ENCODE measurements around the gene FUT8. TPM values are rescaled to one million over a fixed set of nuclear protein-coding genes. Genes with fewer than 3 reads are reported as not detected.

FUT8 gene
- total and polyA plus RNA-seq, 4 donors, result 1.1 to 14.1 (median 4.0) TPM

GRCh38 chr14:65575389-65575788 is 162.9 kb downstream of the FUT8 start:
- Histone ChIP-seq H3K9me3 (ENCODE audit: control insufficient read depth in 4 of 4, low read length in 3 of 4) (no peaks in the 10 kb centered on the region), H3K27ac (ENCODE audit: low read depth in 1 of 2, low read length in 2 of 2) (no peak overlapping the region), H3K4me1 (ENCODE audit: control insufficient read depth in 4 of 4, insufficient read depth in 4 of 4, low read length in 3 of 4) (no peaks in the 10 kb centered on the region), H3K27me3 (ENCODE audit: control insufficient read depth in 4 of 4, insufficient read depth in 4 of 4, low read length in 3 of 4) (no peaks in the 10 kb centered on the region), H3K9ac (ENCODE audit: low read depth in 1 of 2, low read length in 2 of 2) (no peak overlapping the region), H3K36me3 (ENCODE audit: control insufficient read depth in 4 of 4, insufficient read depth in 3 of 4, low read depth in 1 of 4, low read length in 3 of 4) (peaks cover 0 to 2% (median 0%) of the 10 kb centered on the region in 4 donors), H3K4me3 (ENCODE audit: low read depth in 1 of 3, low read length in 3 of 3) (no peak overlapping the region)
- no peak for TF ChIP-seq REST (IDR thresholded peaks at IDR 0.05)
- no peak for TF ChIP-seq YY1 (IDR thresholded peaks at IDR 0.05)
- TF ChIP-seq EGR1 (IDR thresholded peaks at IDR 0.05; ENCODE audit: low read depth in 2 of 2), result no peak
- no peak for TF ChIP-seq GABPA (IDR thresholded peaks at IDR 0.05 in 1 of 2, conservative IDR thresholded peaks at IDR 0.05 in 1 of 2)
- TF ChIP-seq TAF1 (conservative IDR thresholded peaks at IDR 0.05), result no peak
- TF ChIP-seq, protein P1, sequence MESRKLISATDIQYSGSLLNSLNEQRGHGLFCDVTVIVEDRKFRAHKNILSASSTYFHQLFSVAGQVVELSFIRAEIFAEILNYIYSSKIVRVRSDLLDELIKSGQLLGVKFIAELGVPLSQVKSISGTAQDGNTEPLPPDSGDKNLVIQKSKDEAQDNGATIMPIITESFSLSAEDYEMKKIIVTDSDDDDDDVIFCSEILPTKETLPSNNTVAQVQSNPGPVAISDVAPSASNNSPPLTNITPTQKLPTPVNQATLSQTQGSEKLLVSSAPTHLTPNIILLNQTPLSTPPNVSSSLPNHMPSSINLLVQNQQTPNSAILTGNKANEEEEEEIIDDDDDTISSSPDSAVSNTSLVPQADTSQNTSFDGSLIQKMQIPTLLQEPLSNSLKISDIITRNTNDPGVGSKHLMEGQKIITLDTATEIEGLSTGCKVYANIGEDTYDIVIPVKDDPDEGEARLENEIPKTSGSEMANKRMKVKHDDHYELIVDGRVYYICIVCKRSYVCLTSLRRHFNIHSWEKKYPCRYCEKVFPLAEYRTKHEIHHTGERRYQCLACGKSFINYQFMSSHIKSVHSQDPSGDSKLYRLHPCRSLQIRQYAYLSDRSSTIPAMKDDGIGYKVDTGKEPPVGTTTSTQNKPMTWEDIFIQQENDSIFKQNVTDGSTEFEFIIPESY (IDR thresholded peaks at IDR 0.05), result no peak
- TF ChIP-seq NR2F2 (IDR thresholded peaks at IDR 0.05), result no peak
- TF ChIP-seq, protein P2, sequence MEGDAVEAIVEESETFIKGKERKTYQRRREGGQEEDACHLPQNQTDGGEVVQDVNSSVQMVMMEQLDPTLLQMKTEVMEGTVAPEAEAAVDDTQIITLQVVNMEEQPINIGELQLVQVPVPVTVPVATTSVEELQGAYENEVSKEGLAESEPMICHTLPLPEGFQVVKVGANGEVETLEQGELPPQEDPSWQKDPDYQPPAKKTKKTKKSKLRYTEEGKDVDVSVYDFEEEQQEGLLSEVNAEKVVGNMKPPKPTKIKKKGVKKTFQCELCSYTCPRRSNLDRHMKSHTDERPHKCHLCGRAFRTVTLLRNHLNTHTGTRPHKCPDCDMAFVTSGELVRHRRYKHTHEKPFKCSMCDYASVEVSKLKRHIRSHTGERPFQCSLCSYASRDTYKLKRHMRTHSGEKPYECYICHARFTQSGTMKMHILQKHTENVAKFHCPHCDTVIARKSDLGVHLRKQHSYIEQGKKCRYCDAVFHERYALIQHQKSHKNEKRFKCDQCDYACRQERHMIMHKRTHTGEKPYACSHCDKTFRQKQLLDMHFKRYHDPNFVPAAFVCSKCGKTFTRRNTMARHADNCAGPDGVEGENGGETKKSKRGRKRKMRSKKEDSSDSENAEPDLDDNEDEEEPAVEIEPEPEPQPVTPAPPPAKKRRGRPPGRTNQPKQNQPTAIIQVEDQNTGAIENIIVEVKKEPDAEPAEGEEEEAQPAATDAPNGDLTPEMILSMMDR (IDR thresholded peaks at IDR 0.05; ENCODE audit: low read depth, low read length, missing input control), result no peak
- no peak for TF ChIP-seq FOXA1 (IDR thresholded peaks at IDR 0.05)
- TF ChIP-seq SP1 (IDR thresholded peaks at IDR 0.05), result no peak
- no peak for TF ChIP-seq RXRA (IDR thresholded peaks at IDR 0.05)
- TF ChIP-seq, protein P3, sequence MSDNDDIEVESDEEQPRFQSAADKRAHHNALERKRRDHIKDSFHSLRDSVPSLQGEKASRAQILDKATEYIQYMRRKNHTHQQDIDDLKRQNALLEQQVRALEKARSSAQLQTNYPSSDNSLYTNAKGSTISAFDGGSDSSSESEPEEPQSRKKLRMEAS (IDR thresholded peaks at IDR 0.05), result no peak
- TF ChIP-seq ATF3 (IDR thresholded peaks at IDR 0.05), result no peak
- no peak for TF ChIP-seq HNF4A (conservative IDR thresholded peaks at IDR 0.05)
- no peak for TF ChIP-seq RAD21 (IDR thresholded peaks at IDR 0.05)
- 97% methylated on average over 6 of the region's 6 CpGs for WGBS
- no peak for DNase-seq (ENCODE audit: low spot score)

DNA sequence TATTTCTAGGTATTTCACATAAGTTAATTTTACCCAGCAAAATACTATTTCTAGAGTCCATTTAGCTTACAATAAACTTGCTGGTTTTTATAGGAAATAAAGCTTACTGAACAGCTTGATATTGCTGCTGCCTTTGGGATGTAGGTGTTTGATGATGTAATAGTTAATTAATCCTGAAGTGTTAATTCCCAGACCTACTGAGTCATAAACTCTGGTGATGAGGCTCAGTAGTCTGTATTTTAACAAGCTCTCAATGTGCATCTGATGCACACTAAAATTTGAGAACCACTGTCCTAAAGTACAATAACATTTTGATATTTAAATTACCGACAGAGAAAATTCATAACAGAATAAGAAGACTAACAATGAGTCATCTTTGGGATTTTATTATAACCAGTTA is 168.4 kb downstream of the FUT8 start:
- 94% methylated on average over 1 of the region's 1 CpG for WGBS
- H3K4me3 ChIP-seq (ENCODE audit: low read depth in 1 of 3, low read length in 3 of 3), result no peak overlapping the region
- no peak for DNase-seq (ENCODE audit: low spot score)
- no peaks in the 10 kb centered on the region for H3K9me3 ChIP-seq (ENCODE audit: control insufficient read depth in 4 of 4, low read length in 3 of 4)
- H3K27ac ChIP-seq (ENCODE audit: low read depth in 1 of 2, low read length in 2 of 2), result no peak overlapping the region
- no peaks in the 10 kb centered on the region for H3K27me3 ChIP-seq (ENCODE audit: control insufficient read depth in 4 of 4, insufficient read depth in 4 of 4, low read length in 3 of 4)
- TF ChIP-seq, protein P3 (IDR thresholded peaks at IDR 0.05), result no peak
- TF ChIP-seq YY1 (IDR thresholded peaks at IDR 0.05) (no peak), RAD21 (IDR thresholded peaks at IDR 0.05) (no peak), FOXA2 (IDR thresholded peaks at IDR 0.05) (no peak), ATF3 (IDR thresholded peaks at IDR 0.05) (no peak), REST (IDR thresholded peaks at IDR 0.05) (no peak), FOXA1 (IDR thresholded peaks at IDR 0.05) (no peak), SP1 (IDR thresholded peaks at IDR 0.05) (no peak), HNF4A (conservative IDR thresholded peaks at IDR 0.05) (no peak), GABPA (IDR thresholded peaks at IDR 0.05 in 1 of 2, conservative IDR thresholded peaks at IDR 0.05 in 1 of 2) (no peak)
- peaks cover 0 to 2% (median 0%) of the 10 kb centered on the region in 4 donors for H3K36me3 ChIP-seq (ENCODE audit: control insufficient read depth in 4 of 4, insufficient read depth in 3 of 4, low read depth in 1 of 4, low read length in 3 of 4)
- H3K9ac ChIP-seq (ENCODE audit: low read depth in 1 of 2, low read length in 2 of 2), result no peak overlapping the region
- no peaks in the 10 kb centered on the region for H3K4me1 ChIP-seq (ENCODE audit: control insufficient read depth in 4 of 4, insufficient read depth in 4 of 4, low read length in 3 of 4)

All from liver (tissue), 9 donors.